ENCODE measurements around the gene RFX4. TPM values are rescaled to one million over a fixed set of nuclear protein-coding genes. Genes with fewer than 3 reads are reported as not detected.

Gene RFX4
- total RNA-seq = not detected in 2 replicates

GRCh38 chr12:106582641-106583230, at the start of gene RFX4:
Gene RFX4, plus strand, starts transcription at chr12:106583004. Its CDS starts 317 bp downstream, at chr12:106583321.

GRCh38 chr12:106774005-106774807, 191.4 kb downstream of the RFX4 start, which contains the start of gene RIC8B:
Gene RIC8B, plus strand, starts transcription at chr12:106774682. Its CDS starts 64 bp downstream, at chr12:106774746.

Other genes with a start within 250 kb of the RFX4 start
- gene POLR3B, start 225.3 kb upstream of the RFX4 start, total RNA-seq = 6.0 and 9.1 TPM in 2 replicates
- 9.8 and 13.6 TPM in 2 replicates for gene RIC8B, start 191.7 kb downstream of the RFX4 start, total RNA-seq

Data from dermis lymphatic vessel endothelial cell (primary cell).